HT-29 (cell line): ENCODE results near the gene FAM53B. TPM values are rescaled to one million over a fixed set of nuclear protein-coding genes. Genes with fewer than 3 reads are reported as not detected.

ENCODE experiments used
- DNase-seq: peaks from one replicate; pipeline ENCODE4 v3.0.0-alpha.2; 2015; ENCODE audit warnings: low spot score
- total RNA-seq: library from RNA; depleted of rRNA; stranded (reverse); fragments of >200 nt; shearing (Covaris generic); gene quantifications from 2 replicates; pipeline ENCODE4 v1.2.3, GENCODE V29; 2014

FAM53B gene
- total RNA-seq, 1 experiment from 2014 or later, result 17.8 TPM

DNA sequence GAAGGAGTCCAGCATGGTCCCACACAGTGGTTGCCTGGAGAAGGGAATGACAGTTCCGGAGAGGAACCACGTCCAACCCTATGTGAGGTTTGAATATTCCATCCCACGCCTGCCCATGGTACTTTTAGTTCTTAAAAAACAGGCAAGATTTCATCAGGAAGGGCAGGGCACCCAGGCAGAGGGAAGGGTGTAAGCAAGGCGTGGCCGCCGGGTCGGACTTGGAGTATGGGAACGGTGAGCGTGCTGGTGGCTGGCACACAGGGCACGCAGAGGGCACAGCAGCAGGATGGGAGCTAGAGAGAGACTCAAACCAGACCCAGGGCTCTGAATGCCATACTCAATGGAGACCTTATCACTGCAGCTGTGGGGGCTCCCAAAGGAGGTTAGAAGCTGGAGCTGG, 34.3 kb downstream of the FAM53B start:
- no peak for DNase-seq

DNA sequence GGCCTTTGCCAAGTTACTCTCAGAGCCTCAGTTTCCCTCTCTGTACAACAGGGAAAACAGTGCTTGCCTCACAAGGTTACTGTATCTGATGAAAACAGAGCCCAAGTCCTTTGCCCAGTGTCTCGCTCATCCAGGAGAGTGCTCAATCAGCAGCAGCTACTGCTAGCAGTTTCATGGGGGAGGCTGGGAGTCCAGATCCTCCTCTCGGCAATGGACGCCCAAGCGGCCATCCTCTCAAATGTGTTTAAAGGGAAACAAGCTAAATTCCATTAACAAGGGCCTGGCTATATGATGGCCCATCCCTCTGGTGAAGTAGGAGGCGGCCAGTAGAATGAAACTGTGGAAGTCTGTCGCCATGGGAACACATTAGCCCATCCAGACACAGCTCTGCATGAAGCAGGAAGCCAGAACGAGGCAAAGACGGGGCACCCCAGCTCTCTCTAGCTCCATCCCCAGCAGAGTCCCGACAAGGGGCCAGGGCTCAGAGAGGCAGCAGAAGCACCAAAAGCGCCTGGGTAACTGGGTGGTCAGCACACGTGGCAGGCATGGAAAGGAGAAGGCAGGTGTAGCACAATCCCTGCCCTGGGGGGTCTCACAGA, 35.2 kb downstream of the FAM53B start:
- DNase-seq, result no peak

DNA sequence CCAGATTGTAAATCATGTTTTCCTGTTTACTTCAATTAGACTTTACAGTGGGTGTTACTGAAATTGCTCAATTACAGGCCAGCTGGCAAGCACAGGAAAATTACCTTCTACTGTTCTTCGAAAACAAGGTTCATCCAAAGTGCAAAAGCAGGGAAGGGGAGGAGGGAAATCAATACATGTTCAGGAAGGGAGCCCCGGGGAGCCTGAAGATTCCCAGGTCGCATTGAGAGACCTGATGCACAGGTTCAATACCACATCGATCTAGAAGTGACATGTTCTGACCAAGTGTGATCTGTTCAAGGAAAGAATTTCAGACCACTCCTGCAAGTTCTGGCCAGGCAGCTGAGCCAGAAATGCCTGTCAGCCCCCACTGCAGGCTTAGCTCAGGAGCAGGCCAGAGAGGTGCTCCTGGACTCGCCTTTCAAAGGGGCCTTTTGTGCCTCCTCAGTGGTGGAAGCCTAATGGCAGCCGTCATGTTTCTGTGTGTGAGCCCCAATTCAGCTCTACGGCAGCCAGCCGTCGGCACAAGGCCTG, 35.9 kb downstream of the FAM53B start:
- DNase-seq, result no peak

DNA sequence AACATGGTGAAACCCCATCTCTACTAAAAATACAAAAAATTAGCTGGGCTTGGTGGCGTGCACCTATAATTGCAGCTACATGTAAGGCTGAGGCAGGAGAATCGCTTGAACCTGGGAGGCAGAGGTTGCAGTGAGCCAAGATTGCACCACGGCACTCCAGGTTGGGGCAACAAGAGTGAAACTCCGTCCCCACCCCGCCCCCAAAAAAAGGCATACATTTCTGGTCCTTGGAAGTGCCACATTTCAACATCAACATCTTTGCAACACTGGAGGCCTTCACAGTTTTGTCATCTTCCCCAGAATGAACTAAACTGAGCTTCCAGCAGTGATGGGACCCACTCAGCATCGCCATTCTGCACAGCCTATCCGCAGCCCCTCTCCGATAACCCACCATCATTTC, 36.6 kb downstream of the FAM53B start:
- DNase-seq, result no peak

DNA sequence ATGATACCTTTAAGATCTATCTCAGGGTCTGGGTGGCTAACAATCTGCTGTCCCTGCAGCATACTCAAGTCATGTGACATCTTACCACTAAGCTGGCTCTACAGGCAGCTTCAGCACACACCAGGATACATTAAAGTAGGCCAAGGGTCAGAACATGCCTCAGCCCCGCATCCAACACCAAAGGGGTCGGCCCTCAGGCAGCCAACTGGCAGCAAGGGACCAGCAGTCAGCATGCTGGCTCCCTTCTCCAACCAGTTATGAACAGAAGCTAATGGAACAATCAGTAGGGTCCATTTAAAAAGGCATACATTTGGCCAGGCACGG, 37.1 kb downstream of the FAM53B start:
- DNase-seq, result no peak

DNA sequence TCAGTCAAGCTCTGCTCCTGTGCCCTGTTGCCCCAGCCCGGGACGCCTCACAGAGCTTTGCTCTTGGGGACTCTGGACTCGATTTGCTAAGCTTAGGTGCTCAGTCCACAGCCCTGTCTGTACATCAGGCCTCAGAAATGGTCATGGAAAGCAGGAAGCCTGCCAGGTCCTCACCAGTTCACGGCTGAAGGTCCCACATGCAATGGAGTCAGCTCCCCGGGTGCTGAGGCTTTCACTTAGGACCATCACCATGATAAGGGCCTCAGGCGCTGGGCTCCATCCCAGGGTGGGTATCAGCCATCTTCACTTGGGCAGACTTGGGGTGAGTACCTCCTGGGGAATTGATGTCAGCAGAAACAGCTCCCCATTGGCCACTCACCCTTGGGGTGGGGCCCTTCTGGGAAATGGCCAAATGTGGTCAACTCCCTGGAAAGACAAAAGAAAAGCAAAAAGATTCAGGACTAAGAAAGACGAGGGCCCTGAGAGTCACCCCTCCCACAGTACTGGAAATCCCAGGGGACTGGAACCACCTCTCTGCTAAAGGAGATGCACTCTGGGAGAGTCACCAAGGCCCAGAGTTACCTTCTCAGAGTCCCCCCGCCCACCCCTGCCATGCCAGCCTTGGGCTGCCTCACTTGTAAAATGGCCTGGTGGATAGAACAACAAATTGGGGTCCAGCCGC, 37.6 kb downstream of the FAM53B start:
- no peak for DNase-seq

DNA sequence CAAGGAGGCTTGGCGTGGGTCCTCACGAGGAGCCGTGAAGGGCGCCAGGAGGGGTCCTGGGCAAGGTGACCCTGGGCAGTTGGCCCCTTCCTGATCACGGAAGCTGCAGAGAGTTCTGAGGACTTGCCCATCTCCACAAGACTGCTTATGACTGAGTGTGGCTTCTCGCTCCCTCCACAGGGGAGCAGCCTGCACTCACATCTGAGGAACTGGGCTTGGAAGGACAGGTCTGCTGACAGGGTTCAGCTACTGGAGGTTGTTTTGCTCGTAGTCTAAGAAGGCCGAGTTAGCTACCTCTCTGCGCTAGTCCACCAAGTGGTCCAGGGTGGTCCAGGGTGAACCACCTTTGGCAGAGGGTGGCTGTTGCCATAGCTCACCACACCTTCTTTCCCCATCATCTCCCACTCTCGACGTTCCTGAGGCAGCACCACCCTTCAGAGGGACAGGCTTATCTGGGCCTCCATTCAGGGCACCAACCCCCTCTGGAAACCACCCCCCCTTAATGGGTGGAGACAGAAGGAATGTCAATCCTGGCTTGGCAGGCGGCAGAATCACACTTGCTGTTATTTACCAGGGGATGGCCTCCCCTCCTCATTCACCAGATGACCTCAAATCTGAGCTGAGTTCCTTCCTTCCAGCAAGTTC, 38.2 kb downstream of the FAM53B start:
- no peak for DNase-seq

DNA sequence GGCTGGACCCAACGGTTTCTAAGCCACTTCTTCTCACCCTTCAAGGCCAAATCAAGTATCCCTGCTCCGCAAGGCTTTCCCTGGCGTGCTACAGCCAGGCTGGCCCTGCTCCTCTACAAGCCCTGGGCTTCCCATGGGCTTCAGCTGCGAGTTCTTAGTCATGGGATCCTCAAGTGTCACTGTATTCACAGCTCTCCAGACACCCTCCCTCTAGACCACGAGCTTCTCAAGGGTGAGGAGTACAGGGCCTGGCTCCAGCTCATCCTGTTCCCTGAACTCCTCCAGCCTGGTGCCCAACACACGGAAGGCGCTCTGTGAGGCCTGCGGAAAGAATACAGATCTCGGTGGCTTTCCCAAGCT, 38.8 kb downstream of the FAM53B start:
- no peak for DNase-seq

DNA sequence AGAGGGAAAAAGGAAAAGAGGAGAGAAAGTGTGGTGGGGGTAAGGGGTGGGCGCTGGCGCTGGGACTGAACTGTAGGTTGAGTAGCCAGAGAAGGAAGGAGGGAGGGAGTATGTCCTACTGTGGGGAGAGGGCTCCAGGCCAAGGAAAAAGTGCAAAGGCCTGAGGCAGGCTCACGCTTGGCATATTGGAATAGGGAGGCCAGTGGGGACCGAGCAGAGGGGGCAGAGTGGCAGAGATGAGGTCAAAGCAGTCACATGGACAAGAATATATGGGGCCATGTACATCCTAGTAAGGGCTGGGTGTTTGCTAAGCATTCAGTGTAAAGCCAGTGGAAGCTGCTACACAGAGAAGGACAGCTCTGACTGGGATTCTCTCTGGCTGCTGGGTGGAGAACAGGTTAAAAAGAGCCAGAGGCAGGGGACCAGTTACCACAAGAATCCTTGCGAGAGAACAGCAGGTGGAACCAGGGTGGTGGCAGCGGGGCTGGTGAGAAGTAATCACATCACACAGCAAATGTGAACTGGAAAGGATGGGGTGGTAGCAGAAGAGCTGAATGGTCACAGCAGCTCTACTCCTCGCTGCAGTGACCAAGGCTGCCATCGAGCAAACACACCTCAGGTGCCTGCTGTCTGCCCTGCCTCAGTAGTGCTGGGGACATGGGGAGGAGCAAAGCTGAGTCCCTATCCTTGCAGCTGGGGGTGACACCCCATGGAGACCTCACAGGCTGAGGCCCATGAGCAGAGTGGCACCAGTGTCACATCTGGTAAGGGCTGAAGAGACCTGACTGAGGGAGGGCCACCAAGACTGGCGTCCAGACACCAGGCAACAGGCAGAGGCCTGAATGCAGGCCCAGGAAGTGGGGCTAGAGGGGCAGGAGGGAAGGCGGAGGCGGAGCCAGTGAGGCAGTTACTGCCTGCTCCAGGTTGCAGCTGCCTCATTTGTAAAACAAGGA, 39.5 kb downstream of the FAM53B start:
- no peak for DNase-seq

DNA sequence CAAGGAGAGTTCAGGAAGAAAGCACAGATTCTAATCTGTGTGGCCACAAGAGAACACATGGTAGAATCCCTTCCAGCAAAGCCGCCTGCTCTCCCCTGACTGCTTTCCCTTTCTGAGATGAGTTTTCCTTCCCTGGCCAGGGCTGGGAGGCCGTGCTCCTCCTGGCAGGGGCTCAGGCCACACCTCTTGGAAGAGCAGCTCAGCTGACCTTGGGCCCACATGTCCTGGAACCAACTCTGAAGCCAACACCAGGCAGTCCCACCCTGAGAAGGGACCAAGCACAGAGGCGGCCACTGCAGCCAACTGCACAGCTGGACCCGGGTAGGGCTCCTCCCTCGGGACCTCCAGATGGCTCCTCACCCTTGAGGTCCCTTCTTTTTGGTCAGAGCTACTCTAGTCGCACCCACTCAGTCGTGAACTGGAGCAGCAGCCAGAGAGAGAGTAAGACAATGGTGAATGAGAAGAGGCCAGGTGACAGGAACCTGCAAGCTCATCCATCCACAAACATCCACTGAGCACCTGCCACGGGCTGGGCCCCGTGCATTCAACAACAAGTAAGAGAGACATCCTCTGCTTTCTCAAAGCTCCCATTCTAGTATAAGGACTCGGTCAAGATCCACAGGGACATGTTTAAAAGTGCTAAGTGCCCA, 40.3 kb downstream of the FAM53B start:
- DNase-seq, result no peak

DNA sequence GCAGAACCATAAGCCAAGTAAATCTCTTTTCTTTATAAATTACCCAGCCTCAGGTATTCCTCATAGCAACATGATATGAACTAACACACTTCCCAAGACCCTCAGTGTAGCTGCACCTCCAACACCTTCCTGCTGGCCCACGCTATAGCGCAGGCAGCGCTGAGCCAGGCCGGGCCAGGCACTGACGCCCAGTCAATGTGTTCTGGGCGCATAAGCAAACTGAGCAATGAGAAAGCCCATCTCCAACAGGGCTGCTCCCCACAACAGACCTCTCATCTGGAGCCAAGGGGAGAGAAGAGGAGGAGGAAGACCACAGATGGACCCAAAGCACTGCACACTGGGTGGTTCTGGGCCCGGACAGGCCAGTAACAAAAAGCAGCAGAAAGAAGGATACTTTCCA, 40.8 kb downstream of the FAM53B start:
- no peak for DNase-seq

DNA sequence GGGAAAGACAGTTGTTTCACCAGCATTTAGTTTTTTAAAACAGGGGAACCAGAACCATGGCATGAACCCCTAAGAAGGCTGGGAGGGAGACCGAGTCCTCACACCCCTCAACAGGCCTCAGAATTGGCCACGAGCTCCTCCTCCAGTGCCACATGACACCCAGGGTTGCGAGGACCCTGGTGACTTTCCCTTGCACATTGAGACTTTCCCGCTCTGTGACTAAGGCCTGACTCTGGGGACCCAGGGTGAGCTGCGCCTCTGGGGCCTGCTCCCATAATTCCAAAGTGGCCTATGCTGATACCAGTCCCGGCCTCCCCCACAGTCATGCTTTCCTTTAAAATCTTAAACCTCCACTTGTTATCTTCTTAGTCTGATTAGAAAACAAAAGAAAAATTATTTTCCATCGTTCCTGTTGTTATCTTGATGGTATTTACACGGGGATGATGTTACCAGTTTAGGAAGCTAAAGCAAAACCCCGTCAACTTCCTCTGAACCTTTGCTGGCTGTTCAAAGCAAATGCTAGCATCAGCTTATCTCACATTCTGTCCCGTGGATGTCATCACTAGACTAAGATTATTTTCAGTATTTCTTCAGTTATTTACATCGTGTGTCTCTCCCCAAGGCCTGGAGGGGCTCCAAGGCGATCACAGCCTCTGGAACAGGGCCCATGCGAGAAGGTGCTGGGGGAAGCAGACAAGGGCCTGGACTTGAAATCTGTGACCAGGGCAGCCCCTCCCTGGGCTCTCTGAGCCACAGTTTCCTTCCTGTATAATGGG, 42.1 kb downstream of the FAM53B start:
- no peak for DNase-seq

DNA sequence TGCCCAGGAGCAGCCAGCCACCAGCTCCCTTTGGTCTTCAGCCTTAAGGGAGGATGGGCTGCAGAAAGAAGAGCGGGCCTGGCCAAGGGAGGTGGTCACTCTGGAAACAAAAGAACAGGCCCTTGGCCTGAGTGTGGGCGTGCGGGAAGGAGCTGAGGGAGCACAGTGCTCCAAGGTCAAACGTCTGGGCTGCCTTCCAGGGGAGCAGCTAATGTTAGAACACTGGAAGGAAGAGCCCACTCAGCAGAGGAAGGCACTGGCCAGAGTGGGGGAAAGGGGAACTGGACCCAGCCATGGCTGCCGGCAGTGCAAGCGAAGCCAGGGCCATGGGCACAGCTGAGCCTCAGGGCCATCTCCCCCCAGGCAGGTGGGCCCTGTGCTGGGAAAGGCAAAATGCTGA, 42.7 kb downstream of the FAM53B start:
- no peak for DNase-seq

DNA sequence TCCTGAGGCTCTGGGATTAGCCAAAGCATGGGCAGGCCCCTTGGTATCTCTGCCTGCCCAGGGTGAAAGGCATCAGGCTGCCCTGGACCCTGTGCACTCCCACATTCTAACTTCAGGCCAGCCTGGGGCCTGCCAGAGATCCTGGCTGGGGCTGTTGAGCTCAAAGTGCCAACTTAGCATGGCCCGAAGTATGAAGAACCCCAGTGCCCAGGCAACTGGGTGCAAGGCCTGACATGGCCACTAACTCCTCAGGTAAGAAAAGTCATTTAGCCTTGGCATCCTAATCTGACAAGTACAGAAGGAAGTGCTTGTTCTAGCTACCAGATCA, 43.2 kb downstream of the FAM53B start:
- DNase-seq, result no peak

DNA sequence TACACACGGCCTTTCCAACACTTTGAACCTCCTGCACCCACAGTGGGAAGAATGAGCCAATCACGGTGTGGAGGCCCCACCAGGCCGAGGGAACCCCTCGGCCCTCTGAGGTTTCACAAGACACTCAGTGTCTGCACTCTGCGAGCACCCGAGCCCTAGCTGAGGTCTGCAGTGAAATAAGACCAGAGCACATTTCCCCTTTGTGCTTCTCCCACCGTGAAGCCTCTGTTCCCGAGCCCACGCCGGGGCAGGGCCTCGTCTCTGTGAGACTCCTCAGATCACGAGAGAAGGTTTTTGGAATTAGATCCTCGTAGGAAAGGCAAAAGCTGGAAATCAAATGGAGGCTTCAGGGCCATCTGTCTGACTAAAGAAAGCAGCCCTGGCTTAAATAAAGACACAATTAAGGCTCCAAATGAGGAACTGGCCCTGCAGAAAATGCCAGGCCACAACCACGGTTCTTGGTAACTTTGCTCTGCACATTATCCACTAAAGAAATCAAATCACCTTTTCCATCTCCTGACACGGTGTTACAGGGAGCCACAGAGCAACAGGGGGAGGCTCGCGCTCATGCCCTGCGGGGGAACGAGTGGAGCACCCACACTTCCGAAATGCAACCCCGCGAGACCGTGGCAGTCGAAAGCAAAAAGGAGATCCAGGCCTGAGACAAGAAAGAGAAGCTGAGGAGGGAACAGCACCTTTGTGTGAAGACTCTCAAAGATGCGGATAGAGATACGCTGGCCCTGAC, 43.7 kb downstream of the FAM53B start:
- DNase-seq, result no peak

DNA sequence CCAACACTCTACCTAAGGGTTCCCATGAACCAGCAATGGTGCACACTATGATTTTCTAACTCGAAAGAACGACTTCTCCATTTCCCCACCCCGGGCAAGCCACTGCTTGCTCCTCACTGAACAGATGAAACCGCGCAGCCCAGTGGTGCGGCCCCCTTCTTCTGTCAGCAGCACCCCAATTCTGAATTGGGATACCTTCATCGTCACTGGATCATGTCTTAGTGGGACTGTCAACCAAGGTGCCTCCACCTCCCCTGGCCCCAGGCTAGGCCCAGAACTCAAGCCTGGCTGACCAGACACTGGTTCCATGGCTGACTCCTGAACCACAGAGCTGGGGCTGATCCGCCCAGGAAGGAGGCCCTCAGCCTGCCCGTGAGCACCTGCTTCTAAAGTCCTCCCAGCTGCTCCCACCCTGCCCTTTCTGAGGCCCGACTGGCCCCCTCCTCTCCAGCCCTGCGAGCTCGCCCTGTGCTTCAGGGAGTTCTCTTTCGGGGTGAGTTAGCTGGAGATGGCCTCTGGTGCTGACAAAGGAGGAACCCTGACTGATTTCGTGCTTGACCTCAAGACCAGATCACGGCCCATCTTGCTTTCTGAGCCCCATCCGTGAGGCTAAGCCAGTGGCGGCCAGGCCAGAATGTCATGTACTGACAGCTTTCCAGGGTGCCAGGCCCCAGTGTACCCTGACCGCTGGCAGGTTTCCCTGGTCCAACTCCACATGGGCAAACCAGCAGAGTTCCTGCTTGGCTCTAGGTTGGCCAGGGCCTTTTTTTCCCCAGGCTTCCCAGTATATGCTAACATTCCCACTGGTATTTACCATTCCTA, 44.5 kb downstream of the FAM53B start:
- DNase-seq, result no peak

DNA sequence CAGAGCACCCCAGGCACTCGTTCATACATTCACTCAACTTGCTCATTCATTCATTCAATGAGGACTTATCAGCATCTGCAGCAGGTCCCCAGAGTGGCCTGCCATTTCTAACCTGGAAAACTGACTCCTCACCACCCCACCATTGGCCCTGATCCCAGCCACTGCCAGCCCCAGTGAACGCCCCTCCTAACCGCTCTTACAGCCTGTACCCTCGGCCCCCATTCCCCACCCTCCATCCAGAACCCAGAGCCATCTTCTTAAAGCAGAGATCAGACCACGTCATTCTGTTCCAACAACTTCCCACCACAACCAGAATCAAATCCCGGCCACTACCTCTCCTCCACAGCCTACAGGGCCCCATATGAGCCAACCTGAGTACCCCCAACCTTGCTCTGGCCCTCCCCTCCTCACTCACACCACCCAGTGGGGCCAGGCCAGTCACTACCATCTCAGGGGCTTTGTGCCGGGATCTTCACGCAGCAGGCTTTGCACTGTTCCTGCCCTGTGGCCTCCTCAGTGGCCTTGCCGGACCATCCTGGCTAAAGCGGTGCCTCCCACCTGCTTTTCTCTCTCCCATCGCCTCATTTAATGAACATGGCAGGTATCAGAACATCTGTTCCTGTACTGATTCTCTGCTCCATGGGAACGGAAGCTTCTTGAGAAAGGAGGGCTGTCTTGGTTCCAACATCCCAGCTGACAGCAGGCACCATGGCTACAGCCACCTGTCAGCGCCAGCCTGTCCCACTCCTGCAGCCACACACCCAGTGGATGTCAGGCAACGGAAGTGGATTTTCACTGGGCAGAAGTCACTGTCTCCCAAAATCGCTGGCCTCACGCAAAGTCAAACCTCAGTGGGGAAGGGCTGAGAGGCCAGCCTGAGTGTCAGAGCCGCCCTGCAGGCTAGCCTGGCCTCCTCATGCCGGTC, 45.4 kb downstream of the FAM53B start:
- no peak for DNase-seq
